Mucosa of rectum (tissue), 2 donors: ENCODE data around the gene ELP5.

ENCODE experiments used
- H3K27ac ChIP-seq, 2 donors: one replicate each; pipeline ENCODE4 v1.7.0; 2013; ENCODE audit warnings: inconsistent platforms in 2 of 2, low read depth in 2 of 2, low read length in 2 of 2
- H3K27me3 ChIP-seq, 2 donors: one replicate each; pipeline ENCODE4 v1.7.0; 2013; ENCODE audit warnings: low read length in 2 of 2; ENCODE audit not compliant: control insufficient read depth in 2 of 2, insufficient read depth in 2 of 2
- H3K36me3 ChIP-seq, 2 donors: one replicate each; pipeline ENCODE4 v1.7.0; 2013; ENCODE audit warnings: low read length in 2 of 2; ENCODE audit not compliant: control insufficient read depth in 2 of 2, insufficient read depth in 2 of 2
- H3K4me1 ChIP-seq, 2 donors: one replicate each; pipeline ENCODE4 v1.7.0; 2013; ENCODE audit warnings: low read length in 2 of 2, mild to moderate bottlenecking in 1 of 2; ENCODE audit not compliant: control insufficient read depth in 2 of 2, insufficient read depth in 2 of 2
- H3K4me3 ChIP-seq, 2 donors: one replicate each; pipeline ENCODE4 v1.7.0; 2013; ENCODE audit warnings: low read length in 2 of 2
- H3K9ac ChIP-seq, 2 donors: one replicate each; pipeline ENCODE4 v1.7.0; 2013; ENCODE audit warnings: low read length in 2 of 2, low read depth in 1 of 2, mild to moderate bottlenecking in 1 of 2
- H3K9me3 ChIP-seq, 2 donors: one replicate each; pipeline ENCODE4 v1.7.0; 2013; ENCODE audit warnings: low read length in 2 of 2; ENCODE audit not compliant: control insufficient read depth in 2 of 2
- donor health status: healthy.
- donor health status: Normal muscosa, but diverticular disease.

Gene ELP5

DNA sequence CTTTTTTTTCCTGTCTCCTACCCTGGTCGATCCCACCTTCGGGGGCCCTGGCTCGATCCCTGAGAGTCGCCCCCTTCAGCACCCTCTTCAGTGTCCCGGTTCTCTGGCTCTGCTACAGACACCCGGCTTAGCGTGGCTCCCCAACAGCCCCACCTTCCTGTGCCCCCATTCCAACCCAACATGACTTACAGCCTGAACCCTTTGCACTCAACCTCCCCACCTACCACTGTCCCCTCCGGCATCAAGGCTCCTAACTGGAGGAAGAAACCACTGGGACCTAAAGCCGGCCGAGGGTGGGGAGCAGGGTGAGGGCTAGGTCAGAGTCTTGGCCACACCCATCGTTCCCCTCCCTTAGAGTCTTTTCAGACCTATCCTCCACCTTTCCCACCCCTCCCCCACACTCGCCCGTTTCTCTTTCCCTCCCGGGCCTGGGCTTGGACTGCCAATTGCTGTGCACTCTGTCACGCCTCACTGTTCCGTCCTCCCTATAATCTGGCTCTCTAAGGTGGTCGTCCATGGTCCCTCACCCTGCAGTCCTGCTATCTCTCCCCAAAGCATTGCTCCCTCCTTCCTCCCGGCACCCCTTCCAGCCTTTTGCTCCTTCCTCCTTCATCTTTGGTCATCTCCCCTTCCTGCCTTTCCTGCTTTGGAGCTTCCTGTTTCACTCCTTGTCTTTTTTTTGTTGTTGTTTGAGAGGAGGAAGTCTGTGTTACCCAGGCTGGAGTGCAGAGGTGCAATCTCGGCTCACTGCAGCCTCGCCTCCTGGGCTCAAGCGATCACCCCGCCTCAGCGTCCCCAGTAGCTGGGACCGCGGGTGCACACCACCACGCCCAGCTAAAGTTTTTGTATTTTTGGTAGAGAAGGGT is 11.2 kb downstream of the ELP5 start:
- Histone ChIP-seq H3K27me3 (peaks cover 6 to 8% of the 10 kb centered on the region in 2 donors), H3K4me3 (peak overlapping the region; percentile 87 to 91), H3K36me3 (peaks cover 7 to 14% of the 10 kb centered on the region in 2 donors), H3K9me3 (no peaks in the 10 kb centered on the region), H3K4me1 (peaks cover 29 to 35% of the 10 kb centered on the region in 2 donors), H3K27ac (peak overlapping the region; percentile 97 to 100), H3K9ac (peak overlapping the region; percentile 92 to 100)

DNA sequence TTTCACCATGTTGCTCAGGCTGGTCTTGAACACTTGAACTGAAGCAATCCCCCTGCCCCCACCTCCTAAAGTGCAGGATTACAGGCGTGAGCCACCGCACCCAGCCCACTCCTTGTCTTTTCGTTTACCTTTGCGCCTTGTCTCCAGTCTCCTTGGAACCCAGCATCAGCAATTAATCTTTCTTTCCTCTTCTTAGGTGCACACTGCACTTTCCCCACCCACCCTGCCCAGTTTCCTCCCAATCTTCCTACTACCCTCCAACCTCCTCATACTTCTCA is 11.7 kb downstream of the ELP5 start:
- Histone ChIP-seq H3K9me3 (no peaks in the 10 kb centered on the region), H3K9ac (peak overlapping the region; percentile 92 to 100), H3K36me3 (peaks cover 7 to 12% of the 10 kb centered on the region in 2 donors), H3K27ac (peak overlapping the region; percentile 97 to 100), H3K4me3 (peak overlapping the region; percentile 87 to 91), H3K4me1 (peaks cover 24 to 30% of the 10 kb centered on the region in 2 donors), H3K27me3 (peaks cover 6 to 8% of the 10 kb centered on the region in 2 donors)

DNA sequence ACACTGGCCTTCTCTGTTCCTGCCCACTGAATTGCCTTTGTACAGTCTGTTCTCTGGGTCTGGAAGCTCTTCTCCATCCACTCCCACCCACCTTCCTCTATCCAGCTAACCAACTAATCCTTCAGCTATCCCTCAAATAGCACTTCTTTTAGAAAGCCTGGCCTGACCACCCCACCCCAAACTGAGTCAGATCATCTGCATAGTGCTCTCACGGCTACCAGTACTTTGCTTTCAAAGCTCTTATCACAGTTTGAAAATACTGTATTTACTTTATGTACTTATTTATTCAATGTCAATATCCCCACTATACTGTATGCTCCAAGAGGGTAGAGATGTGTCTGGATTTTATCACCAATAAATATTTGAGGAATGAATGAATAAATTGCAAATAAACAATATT is 14.8 kb downstream of the ELP5 start:
- H3K9me3 ChIP-seq: no peaks in the 10 kb centered on the region
- no peaks in the 10 kb centered on the region for H3K36me3 ChIP-seq
- peak overlapping the region in 1 of 2 donors; percentile 5 for H3K9ac ChIP-seq
- H3K27ac ChIP-seq: peak overlapping the region; percentile 56 to 58
- peaks cover 4 to 8% of the 10 kb centered on the region in 2 donors for H3K27me3 ChIP-seq
- H3K4me1 ChIP-seq: peaks cover 17 to 22% of the 10 kb centered on the region in 2 donors
- no peak overlapping the region for H3K4me3 ChIP-seq

DNA sequence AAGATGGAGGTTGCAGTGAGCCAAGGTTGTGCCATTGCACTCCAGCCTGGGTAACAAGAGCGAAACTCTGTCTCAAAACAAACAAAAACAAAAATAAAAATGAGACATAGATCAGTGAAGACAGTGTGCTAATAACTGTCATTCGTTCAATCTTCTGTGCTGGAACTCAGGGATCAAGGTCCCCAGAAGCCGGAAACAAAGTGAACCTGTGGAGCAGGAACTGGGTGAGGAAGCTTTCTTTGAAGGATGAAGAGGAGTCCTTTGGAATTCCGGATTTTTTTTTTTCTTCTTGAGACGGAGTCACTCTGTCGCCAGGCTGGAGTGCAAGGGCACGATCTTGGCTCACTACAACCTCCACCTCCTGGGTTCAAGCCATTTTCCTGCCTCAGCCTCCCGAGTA is 27.4 kb downstream of the ELP5 start:
- H3K27me3 ChIP-seq: no peaks in the 10 kb centered on the region
- no peaks in the 10 kb centered on the region for H3K36me3 ChIP-seq
- peak overlapping the region; percentile 86 to 91 for H3K27ac ChIP-seq
- H3K4me3 ChIP-seq: peak overlapping the region; percentile 22 to 55
- peak overlapping the region in 1 of 2 donors; percentile 70 for H3K9ac ChIP-seq
- no peaks in the 10 kb centered on the region for H3K9me3 ChIP-seq
- peaks cover 28 to 35% of the 10 kb centered on the region in 2 donors for H3K4me1 ChIP-seq

DNA sequence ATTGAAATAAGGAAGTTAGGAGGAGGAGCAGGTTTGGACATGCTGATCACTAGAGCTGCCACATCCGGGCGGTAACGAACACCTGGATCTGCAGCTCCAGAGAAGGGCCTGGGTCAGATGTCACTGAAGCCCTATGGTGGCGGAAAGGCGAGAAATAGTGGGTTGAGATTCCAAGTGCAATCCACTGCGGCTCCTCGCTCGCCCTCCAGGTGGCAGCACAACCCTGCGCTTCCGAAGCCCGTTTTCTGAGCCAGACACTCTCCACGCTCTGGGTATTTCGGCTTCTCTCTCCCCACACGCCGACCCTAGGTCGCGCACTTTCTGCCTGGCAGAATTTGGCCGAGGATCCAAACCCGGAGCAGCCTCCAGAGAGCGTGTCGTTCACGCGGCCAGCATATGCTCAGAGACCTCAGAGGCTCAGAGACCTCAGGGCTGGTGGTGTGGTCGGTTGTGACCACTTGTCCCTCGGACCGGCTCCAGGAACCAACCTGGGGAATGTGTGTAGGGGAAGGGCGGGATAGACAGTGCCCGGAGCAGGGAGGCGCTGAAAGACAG is 28.6 kb downstream of the ELP5 start:
- Histone ChIP-seq H3K4me1 (peaks cover 28 to 35% of the 10 kb centered on the region in 2 donors), H3K27me3 (no peaks in the 10 kb centered on the region), H3K4me3 (peak overlapping the region; percentile 55 to 75), H3K36me3 (no peaks in the 10 kb centered on the region), H3K9me3 (no peaks in the 10 kb centered on the region), H3K9ac (peak overlapping the region; percentile 70), H3K27ac (peak overlapping the region; percentile 86 to 91)

DNA sequence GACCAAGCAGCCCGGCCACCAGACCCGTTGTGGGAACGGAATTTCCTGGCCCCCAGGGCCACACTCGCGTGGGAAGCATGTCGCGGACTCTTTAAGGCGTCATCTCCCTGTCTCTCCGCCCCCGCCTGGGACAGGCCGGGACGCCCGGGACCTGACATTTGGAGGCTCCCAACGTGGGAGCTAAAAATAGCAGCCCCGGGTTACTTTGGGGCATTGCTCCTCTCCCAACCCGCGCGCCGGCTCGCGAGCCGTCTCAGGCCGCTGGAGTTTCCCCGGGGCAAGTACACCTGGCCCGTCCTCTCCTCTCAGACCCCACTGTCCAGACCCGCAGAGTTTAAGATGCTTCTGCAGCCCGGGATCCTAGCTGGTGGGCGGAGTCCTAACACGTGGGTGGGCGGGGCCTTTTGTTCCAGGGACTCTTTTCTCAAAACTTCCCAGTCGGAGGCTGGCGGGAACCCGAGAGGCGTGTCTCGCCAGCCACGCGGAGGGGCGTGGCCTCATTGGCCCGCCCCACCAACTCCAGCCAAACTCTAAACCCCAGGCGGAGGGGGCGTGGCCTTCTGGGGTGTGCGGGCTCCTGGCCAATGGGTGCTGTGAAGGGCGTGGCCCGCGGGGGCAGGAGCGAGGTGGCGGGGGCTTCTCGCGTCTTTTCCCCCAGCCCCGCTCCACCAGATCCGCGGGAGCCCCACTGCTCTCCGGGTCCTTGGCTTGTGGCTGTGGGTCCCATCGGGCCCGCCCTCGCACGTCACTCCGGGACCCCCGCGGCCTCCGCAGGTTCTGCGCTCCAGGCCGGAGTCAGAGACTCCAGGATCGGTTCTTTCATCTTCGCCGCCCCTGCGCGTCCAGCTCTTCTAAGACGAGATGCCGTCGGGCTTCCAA is 29.3 kb downstream of the ELP5 start, which contains the start of gene SLC2A4:
Gene SLC2A4, plus strand, starts transcription at position 645 of the 879 bp plus-strand sequence. Its CDS starts 217 bp downstream, at position 862.
- Histone ChIP-seq H3K9ac (peak within 1 kb of the TSS; percentile 70), H3K36me3 (no peaks in the 10 kb centered on the region), H3K27ac (peak within 1 kb of the TSS; percentile 86 to 91), H3K9me3 (no peaks in the 10 kb centered on the region), H3K4me1 (peaks cover 28 to 35% of the 10 kb centered on the region in 2 donors), H3K4me3 (peak within 1 kb of the TSS; percentile 62 to 75), H3K27me3 (no peaks in the 10 kb centered on the region)

DNA sequence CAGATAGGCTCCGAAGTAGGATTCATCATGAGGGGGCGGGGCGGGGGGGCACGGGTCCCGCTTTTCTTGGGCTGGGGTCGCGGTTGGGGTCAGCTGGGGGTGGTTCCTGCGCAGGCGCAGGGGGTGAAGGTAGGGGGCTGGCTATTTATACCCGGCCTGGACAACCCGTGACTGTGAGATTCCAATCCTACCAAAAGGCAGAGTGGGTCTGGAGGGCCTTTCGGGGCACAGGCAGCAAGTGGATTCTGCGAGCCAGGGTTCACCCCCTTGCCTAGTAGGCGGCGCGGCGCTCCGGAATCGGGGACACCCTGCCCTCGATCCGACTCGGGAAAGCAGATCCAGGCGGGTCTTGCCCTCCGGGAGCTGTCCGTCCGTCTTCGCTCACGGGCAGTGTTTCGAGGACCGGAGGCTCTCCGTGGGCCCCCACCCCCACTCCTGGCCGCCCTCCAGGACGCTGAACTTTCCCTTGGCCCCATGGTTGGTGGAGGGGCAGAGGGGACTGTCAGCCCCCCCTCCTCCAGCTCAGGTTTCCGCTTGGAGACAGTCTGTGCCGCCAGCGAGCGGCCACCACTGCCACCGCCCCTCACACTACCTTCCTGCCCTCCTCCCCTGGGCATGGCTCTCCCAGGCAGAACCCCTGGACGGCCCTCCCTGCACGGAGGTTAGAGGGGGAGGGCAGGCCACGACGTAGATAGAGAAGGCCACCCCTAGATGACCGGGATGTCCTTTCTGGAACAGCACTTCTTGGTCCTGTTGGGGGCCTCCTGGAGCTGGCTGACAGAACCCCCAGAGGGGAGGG is 30.1 kb downstream of the ELP5 start:
- H3K27ac ChIP-seq: peak overlapping the region; percentile 17 to 29

DNA sequence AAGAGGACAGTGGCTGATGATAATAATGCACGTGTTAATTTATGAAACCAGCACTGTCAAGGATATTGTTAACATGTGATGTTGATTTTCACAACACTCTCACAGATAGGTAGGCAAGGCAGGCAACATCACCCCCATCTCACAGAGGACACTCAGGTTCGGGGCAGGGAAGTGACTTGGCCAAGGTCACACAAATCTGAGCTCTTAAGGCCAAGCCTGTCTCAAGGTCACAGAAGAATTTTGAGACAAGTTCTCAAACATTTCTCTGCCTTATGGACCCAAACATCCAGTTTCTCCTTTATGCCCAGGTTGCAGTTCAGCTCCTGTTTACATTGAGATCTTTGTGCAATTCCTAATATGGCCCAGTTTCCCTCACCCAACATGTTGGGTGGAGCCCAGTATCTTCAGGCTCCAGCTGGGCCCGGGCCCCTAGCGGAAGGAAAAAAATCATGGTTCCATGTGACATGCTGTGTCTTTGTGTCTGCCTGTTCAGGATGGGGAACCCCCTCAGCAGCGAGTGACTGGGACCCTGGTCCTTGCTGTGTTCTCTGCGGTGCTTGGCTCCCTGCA is 30.8 kb downstream of the ELP5 start:
- peak overlapping the region in 1 of 2 donors; percentile 64 for H3K9ac ChIP-seq
- H3K27ac ChIP-seq: peak overlapping the region; percentile 17 to 29
- no peaks in the 10 kb centered on the region for H3K27me3 ChIP-seq
- peaks cover 28 to 35% of the 10 kb centered on the region in 2 donors for H3K4me1 ChIP-seq
- H3K36me3 ChIP-seq: no peaks in the 10 kb centered on the region
- no peaks in the 10 kb centered on the region for H3K9me3 ChIP-seq
- H3K4me3 ChIP-seq: peak overlapping the region; percentile 62 to 67

More for the DNA sequence above, 30.1 kb downstream of the ELP5 start:
- Histone ChIP-seq H3K9ac (peak overlapping the region; percentile 0 to 64), H3K4me3 (peak overlapping the region; percentile 62 to 67), H3K9me3 (no peaks in the 10 kb centered on the region), H3K4me1 (peaks cover 28 to 35% of the 10 kb centered on the region in 2 donors), H3K27me3 (no peaks in the 10 kb centered on the region), H3K36me3 (no peaks in the 10 kb centered on the region)
